Fibroblast of lung (primary cell): Measurements from ENCODE around the gene RERE. TPM values are rescaled to one million over a fixed set of nuclear protein-coding genes. Genes with fewer than 3 reads are reported as not detected.

Experiments
- DNase-seq, 2 donors: peaks; one replicate each; pipeline versions ENCODE4 v3.0.0 to v3.0.0-alpha.2; 2010; ENCODE audit warnings: low read depth in 2 of 2
- H2AFZ ChIP-seq: 2 replicates; pipeline ENCODE4 v1.5.1; 2012; ENCODE audit warnings: low read length, control low read depth, inconsistent platforms
- H3K27ac ChIP-seq: 2 replicates; pipeline ENCODE4 v1.5.1; 2011; ENCODE audit warnings: low read length, control low read depth; ENCODE audit not compliant: insufficient read depth
- H3K27me3 ChIP-seq: 2 replicates; pipeline ENCODE4 v1.5.1; 2011; ENCODE audit warnings: mild to moderate bottlenecking, low read length; ENCODE audit not compliant: control insufficient read depth, insufficient read depth
- H3K36me3 ChIP-seq: 2 replicates; pipeline ENCODE4 v1.5.1; 2011; ENCODE audit warnings: low read length; ENCODE audit not compliant: control insufficient read depth, insufficient read depth
- H3K4me1 ChIP-seq: 2 replicates; pipeline ENCODE4 v1.5.1; 2011; ENCODE audit warnings: low read length; ENCODE audit not compliant: control insufficient read depth, insufficient read depth; ENCODE audit errors: extremely low read depth
- H3K4me2 ChIP-seq: 2 replicates; pipeline ENCODE4 v1.5.1; 2011; ENCODE audit warnings: low read length, control low read depth; ENCODE audit not compliant: insufficient read depth; ENCODE audit errors: extremely low read depth
- H3K4me3 ChIP-seq, 4 experiments: fragments of 200-600 bp in 1 of 4; sonication (generic) in 1 of 4; replicated peaks in 1 of 4; 2 replicates each; pipeline ENCODE4 v1.5.1; 2011 to 2016; ENCODE audit warnings: low read length in 4 of 4, low read depth in 3 of 4, mild to moderate bottlenecking in 3 of 4, control low read depth in 2 of 4, inconsistent platforms in 1 of 4, mixed read lengths in 1 of 4; ENCODE audit not compliant: insufficient read depth in 1 of 4; ENCODE audit errors: control extremely low read depth in 1 of 4
- H3K79me2 ChIP-seq: 2 replicates; pipeline ENCODE4 v1.5.1; 2012; ENCODE audit warnings: mild to moderate bottlenecking, low read length, inconsistent platforms; ENCODE audit not compliant: control insufficient read depth, insufficient read depth
- H3K9ac ChIP-seq: 2 replicates; pipeline ENCODE4 v1.5.1; 2011; ENCODE audit warnings: mild to moderate bottlenecking, low read length, control low read depth; ENCODE audit not compliant: insufficient read depth
- H3K9me3 ChIP-seq: 2 replicates; pipeline ENCODE4 v1.5.1; 2012; ENCODE audit warnings: low read depth, low read length; ENCODE audit not compliant: control insufficient read depth, insufficient read depth
- H4K20me1 ChIP-seq: 2 replicates; pipeline ENCODE4 v1.5.1; 2011; ENCODE audit warnings: low read length; ENCODE audit not compliant: control insufficient read depth, insufficient read depth; ENCODE audit errors: extremely low read depth
- EZH2 ChIP-seq: IDR thresholded peaks from 2 replicates; pipeline ENCODE4 v1.5.1; 2012; ENCODE audit warnings: low read length, control low read depth, mild to moderate bottlenecking; ENCODE audit errors: missing control alignments
- polyA plus RNA-seq, 2 donors: library from polyadenylated mRNA; depleted of rRNA in 1 of 2; stranded (reverse) in 1 of 2; unstranded in 1 of 2; fragments of >200 nt; gene quantifications; 2 replicates each; pipeline ENCODE4 v1.2.1, GENCODE V29; 2011 to 2012; ENCODE audit warnings: missing spikeins in 1 of 2
- total RNA-seq: library from RNA; depleted of rRNA; stranded (reverse); fragments of >200 nt; gene quantifications from 2 replicates; pipeline ENCODE4 v1.2.1, GENCODE V29; 2014
- TF ChIP-seq, protein P1 (sequence below), 2 donors: IDR thresholded peaks in 1 of 2; conservative IDR thresholded peaks in 1 of 2; 1 replicate in 1 of 2; 2 replicates in 1 of 2; pipeline ENCODE4 v1.5.1; 2011 to 2012; ENCODE audit warnings: low read length in 2 of 2, control low read depth in 1 of 2, inconsistent platforms in 1 of 2, low read depth in 1 of 2, mild to moderate bottlenecking in 1 of 2

Gene RERE
- total and polyA plus RNA-seq, 2 donors (not counting 1 experiment from before 2014, with no cell fraction given), result 3.7 to 51.0 TPM

DNA sequence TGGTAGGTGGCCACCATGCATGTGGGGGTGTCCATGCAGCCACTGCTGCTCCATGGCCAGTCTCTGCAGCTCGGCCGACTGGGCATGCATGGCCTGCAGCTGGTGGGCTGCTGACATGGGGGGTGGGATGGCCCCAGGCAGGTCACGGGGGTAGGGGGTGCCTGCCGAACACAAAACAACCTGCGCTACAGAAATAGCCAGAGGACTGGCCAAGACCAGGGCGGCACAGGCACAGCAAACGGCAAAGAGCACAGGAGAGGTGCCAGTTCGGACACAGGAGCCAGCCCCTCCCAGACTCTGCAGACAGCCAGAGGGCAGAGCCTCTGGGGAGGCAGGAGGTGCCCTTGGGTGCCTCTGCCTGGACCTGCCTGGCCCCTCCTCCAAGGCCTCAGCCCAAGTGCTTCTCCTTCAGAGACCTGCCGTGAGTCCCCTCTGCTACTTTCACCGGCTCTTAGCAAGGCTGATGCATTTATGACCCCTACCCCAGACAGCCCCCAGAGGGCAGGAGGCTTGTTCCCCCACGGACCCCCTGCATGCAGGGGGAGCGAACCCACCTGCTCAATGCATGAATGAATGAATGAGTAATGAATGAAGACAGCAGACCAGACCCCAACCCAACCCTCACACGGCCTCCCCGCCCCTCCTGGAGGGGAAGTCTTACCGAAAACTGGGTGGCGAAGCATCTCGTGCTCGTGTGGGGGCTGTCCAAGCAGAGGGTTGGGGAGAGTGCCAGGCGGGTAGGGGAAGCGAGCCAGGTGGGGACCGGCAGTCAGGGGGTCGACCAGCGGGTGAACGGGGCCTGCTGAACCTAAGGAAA, 461.8 kb downstream of the RERE start:
- no peak overlapping the region for H3K4me2 ChIP-seq
- H3K27ac ChIP-seq, result no peak overlapping the region
- no peak overlapping the region for H3K4me3 ChIP-seq
- H2AFZ ChIP-seq, result no peak overlapping the region
- H3K36me3 ChIP-seq, result peaks cover 42% of the 10 kb centered on the region
- TF ChIP-seq, protein P1, sequence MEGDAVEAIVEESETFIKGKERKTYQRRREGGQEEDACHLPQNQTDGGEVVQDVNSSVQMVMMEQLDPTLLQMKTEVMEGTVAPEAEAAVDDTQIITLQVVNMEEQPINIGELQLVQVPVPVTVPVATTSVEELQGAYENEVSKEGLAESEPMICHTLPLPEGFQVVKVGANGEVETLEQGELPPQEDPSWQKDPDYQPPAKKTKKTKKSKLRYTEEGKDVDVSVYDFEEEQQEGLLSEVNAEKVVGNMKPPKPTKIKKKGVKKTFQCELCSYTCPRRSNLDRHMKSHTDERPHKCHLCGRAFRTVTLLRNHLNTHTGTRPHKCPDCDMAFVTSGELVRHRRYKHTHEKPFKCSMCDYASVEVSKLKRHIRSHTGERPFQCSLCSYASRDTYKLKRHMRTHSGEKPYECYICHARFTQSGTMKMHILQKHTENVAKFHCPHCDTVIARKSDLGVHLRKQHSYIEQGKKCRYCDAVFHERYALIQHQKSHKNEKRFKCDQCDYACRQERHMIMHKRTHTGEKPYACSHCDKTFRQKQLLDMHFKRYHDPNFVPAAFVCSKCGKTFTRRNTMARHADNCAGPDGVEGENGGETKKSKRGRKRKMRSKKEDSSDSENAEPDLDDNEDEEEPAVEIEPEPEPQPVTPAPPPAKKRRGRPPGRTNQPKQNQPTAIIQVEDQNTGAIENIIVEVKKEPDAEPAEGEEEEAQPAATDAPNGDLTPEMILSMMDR (conservative IDR thresholded peaks at IDR 0.05 in 1 of 2, IDR thresholded peaks at IDR 0.05 in 1 of 2; ENCODE audit: low read depth in 1 of 2, low read length in 2 of 2), result no peak
- TF ChIP-seq EZH2, result no peak
- DNase-seq, result no peak
- H3K9ac ChIP-seq, result no peak overlapping the region
- no peaks in the 10 kb centered on the region for H3K9me3 ChIP-seq
- peaks cover 9% of the 10 kb centered on the region for H3K4me1 ChIP-seq
- no peaks in the 10 kb centered on the region for H3K79me2 ChIP-seq
- H4K20me1 ChIP-seq, result no peaks in the 10 kb centered on the region
- no peaks in the 10 kb centered on the region for H3K27me3 ChIP-seq

DNA sequence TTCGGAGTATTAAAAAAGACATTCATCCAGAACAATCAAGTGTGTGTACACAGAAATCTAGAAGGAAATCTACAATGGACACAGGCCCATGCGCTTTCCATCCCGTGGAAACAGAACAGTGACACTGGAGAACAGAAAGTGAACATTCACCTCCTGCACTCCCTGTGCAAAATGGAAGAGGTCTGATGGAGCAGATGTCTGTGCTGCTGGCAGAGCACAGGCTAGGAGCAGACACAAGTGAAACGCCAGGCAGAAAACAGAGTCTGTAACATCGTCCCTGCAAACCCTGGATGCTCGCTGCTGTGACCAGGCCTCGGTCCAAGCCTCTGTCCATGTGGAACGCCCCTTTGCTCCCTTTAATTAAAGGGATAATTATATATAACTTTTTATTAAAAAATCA, 463.4 kb downstream of the RERE start:
- DNase-seq, result no peak
- H3K4me1 ChIP-seq, result peaks cover 9% of the 10 kb centered on the region
- no peak overlapping the region for H3K9ac ChIP-seq
- H3K27ac ChIP-seq, result no peak overlapping the region
- no peak overlapping the region for H3K4me3 ChIP-seq
- peaks cover 31% of the 10 kb centered on the region for H3K36me3 ChIP-seq
- H3K79me2 ChIP-seq, result no peaks in the 10 kb centered on the region
- H3K9me3 ChIP-seq, result no peaks in the 10 kb centered on the region
- no peak for TF ChIP-seq EZH2
- TF ChIP-seq, protein P1 (conservative IDR thresholded peaks at IDR 0.05 in 1 of 2, IDR thresholded peaks at IDR 0.05 in 1 of 2; ENCODE audit: low read depth in 1 of 2, low read length in 2 of 2), result no peak
- no peaks in the 10 kb centered on the region for H3K27me3 ChIP-seq
- no peaks in the 10 kb centered on the region for H4K20me1 ChIP-seq
- no peak overlapping the region for H3K4me2 ChIP-seq
- no peak overlapping the region for H2AFZ ChIP-seq

DNA sequence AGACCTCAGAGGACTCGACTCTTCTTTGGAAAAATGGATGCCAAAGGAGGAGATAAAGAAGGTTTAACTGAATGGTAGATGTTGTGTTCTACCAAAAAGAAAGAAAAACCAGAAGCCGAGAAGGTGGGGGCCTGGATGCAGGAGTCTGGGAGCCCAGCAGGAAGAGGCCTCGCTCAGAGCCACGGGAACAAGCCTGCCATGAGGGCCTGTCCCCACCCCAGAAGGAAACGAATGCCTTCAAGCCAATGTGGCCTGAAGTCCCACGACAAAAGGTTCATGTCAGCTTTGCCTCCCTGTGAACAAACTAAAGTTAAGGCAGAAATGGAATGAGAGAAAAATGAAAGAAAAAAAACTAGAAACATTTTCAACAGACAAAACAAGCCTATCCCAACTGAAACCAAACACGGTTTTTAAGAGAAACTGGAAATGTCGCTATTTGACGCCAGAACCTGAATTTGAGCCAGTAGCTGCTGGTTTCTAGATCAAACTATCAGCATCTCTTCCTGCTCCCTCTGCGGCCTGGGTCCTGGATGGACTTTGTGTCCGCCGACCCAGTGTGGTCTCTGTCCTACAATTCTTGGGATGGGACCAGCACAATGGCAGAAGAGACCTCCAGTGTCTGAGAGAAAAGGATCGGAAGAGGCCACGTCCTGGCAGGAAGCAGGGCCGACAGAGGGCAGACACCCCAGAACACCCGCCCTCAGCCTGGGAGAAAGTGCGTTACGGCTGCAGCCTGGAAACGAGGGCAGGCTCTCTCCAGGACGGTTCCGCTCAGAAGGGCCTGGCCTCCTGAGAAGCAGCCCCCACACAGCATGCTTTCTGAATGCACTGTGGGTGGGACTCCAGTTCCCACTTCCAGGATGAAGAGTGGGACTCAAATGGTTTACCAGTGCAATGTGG, 464.3 kb downstream of the RERE start:
- Histone ChIP-seq H3K27ac (peak overlapping the region; percentile 34), H3K27me3 (no peaks in the 10 kb centered on the region), H2AFZ (no peak overlapping the region), H4K20me1 (no peaks in the 10 kb centered on the region), H3K4me3 (no peak overlapping the region), H3K9ac (no peak overlapping the region), H3K79me2 (no peaks in the 10 kb centered on the region), H3K4me2 (peak overlapping the region; percentile 66), H3K9me3 (no peaks in the 10 kb centered on the region), H3K36me3 (peaks cover 25% of the 10 kb centered on the region), H3K4me1 (peaks cover 9% of the 10 kb centered on the region)
- TF ChIP-seq EZH2, result no peak
- TF ChIP-seq, protein P1 (conservative IDR thresholded peaks at IDR 0.05 in 1 of 2, IDR thresholded peaks at IDR 0.05 in 1 of 2; ENCODE audit: low read depth in 1 of 2, low read length in 2 of 2), result no peak
- no peak for DNase-seq
